Measurements from ENCODE around the gene METTL23.

METTL23 gene

DNA sequence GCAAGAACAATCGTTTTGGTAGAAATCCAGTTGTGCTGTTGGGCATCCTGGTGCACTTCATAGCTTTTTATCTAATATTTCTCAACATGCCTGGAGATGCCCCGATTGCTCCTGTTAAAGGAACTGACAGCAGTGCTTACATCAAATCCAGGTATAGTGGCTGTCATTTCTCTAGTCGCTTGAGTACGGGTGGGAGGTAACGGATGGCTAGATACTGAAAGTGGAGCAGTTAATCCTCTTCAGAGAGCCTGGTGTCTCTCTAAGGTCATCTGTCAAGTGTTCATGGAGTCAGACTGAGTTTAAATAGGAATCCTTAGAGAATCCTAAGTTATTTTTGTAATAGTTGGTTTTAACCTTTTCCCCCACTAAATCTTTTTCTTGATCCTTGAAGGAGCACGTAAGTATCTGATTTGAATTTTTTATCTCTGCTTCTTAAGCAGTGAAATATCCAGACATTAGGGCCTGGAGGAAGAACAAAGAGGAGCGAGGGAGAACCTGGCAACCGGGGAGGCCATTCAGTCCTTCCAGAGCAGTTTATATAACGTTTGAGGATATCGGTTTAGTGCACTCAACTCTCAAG lies 48.5 kb downstream of the METTL23 start:
- no peak for DNase-seq

DNA sequence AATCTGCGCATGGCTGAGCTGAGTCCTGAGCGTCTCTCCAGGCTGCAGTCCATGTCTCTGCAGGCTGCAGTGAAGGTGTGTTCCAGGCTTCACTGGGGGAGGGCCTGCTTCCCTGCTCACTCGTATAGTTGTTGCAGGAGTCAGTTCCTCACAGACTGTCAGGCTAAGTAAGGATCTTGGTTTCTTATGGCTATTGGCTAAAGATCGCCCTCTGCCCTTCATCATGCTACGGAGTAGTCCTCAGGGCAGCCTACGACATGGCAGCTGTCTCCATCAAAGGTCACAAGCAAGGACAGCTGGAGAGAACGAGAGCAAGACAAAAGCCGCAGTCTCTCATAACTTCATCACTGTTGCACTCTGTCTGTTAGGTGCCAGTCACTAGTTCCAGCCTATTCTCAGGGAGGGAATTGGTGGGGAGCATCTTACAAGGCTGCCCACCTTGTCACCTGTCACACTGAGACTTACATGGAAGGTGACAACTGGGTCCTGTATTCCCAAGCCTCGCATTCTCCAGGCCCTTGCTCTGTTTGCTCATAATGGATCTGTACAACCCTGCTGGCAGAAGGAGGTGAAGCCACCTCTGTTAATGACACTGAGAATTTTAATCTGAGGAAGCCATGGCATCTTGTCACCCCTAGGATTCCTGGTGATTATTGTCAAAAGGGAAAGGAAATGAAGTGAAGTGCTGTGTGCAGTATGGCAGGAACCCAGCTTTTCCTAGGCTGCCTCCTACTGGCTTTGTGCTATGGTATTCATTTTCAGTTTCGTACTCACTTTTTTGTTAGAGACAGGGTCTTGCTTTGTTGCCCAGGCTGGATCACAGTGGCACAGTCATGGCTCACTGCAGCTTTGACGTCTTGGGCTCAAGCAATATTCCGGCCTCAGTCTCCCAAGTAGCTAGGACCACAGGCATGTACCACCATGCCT lies 54.7 kb downstream of the METTL23 start:
- DNase-seq, result peak; percentile 12

DNA sequence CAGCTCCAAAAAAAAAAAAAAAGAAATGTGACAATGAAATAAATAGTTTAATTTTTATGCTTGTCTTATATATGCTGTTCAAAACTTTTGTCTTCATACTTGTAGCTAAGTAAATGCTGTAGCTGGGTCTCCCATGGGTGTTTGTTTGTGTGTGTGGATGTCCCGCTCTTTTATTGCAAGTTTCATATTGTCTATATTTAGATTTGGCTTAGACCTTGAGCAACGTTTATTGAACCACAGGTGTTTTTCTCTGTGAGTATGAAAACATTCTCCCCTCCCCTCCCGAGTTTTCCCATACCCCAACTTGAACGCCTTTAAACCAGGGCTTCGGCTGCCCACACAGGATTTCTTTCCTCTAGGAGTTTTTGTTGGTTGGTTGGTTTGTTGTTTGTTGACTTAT lies 56.5 kb downstream of the METTL23 start:
- DNase-seq, result no peak

All from NCI-H69 (cell line).